ENCODE data around the gene LYG2.
"Not testable (repeated sequence)": the region's sequence is repeated elsewhere in the genome, so short reads cannot be mapped to it uniquely, and the experiment has no call there.

Gene LYG2

DNA sequence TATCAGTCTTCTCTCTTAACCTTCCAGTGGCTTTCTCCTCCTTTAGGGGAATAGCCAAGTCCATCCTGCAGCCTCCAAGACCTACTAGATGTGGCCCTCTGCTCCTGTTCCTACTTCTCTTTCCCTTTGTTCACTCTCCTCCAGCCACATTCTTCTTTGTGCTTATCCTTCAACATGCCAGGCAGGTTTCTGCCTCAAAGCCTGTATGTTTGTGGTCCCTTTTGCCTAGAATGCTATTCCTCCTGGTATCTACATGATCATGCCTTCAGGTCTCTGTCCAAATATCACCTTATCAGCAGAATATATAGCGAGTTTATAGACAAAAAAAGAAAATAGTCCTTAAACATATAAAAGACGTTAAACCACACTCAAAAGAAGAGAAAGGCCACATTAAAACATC lies 5.5 kb downstream of the LYG2 start:
- in situ Hi-C loops (cut with MboI; ENCODE audit: low pct_unique_long_range_greater_than_20kb, low sequenced_read_pairs, unreplicated experiment): no loop called here
- DNase-seq (ENCODE audit: low spot score): no peak
- no peak for TF ChIP-seq CTCF (IDR thresholded peaks at IDR 0.05; ENCODE audit: extremely low read depth, insufficient read depth, missing control alignments)

DNA sequence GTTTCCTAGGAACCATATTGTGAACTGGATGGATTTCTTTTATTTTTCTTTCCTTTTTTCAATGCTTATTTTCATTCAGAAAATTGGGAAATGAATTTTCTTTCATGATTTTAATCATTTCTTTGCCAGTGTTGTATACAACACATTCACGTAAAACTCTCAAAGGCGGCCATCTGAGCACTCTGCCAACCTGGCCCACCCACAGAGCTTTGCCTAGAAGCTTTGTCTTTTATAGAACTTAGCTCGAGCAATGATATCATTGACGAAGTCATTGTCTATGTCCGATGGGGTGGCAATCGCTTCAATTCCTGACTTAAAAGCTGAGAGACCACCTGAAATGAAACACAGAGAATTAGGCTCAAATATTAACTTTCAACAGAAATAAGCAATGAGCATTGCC lies 13.3 kb downstream of the LYG2 start:
- in situ Hi-C loops (cut with MboI; ENCODE audit: low pct_unique_long_range_greater_than_20kb, low sequenced_read_pairs, unreplicated experiment): no loop called here
- TF ChIP-seq CTCF (IDR thresholded peaks at IDR 0.05; ENCODE audit: extremely low read depth, insufficient read depth, missing control alignments): no peak
- DNase-seq (ENCODE audit: low spot score): no peak

DNA sequence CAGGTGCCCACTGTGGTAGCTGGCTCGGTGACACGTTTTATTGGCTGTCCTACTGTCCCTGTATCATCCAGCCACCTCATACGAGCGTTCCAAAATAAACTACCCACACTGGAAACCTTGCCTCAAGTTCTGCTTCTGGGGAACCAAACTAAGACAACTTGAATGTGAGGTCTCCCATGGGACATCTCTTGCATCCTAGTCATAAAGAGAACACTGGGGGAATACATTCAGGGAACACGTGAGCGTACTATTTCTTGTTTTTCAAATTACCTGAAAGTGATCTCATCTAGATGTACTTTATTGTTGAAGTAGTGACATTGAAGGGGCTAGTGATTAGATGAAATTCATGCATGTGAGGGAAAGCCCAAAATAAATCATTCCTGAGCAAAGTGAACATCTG lies 15.0 kb downstream of the LYG2 start:
- DNase-seq (ENCODE audit: low spot score): no peak
- TF ChIP-seq CTCF (IDR thresholded peaks at IDR 0.05; ENCODE audit: extremely low read depth, insufficient read depth, missing control alignments): no peak
- in situ Hi-C loops (cut with MboI; ENCODE audit: low pct_unique_long_range_greater_than_20kb, low sequenced_read_pairs, unreplicated experiment): no loop called here

- in situ Hi-C loops (cut with MboI; ENCODE audit: low pct_unique_long_range_greater_than_20kb, low sequenced_read_pairs, unreplicated experiment): no loop called here
- no peak for DNase-seq (ENCODE audit: low spot score)
- TF ChIP-seq CTCF (IDR thresholded peaks at IDR 0.05; ENCODE audit: extremely low read depth, insufficient read depth, missing control alignments): no peak
These were observed 16.9 kb downstream of the LYG2 start for GRCh38 chr2:99238599-99238998.

- DNase-seq (ENCODE audit: low spot score); in situ Hi-C loops (cut with MboI; ENCODE audit: low pct_unique_long_range_greater_than_20kb, low sequenced_read_pairs, unreplicated experiment): not testable (repeated sequence)
These were observed 22.3 kb downstream of the LYG2 start for GRCh38 chr2:99233177-99233576.

- TF ChIP-seq CTCF (IDR thresholded peaks at IDR 0.05; ENCODE audit: extremely low read depth, insufficient read depth, missing control alignments): no peak
- no peak for DNase-seq (ENCODE audit: low spot score)
- in situ Hi-C loops (cut with MboI; ENCODE audit: low pct_unique_long_range_greater_than_20kb, low sequenced_read_pairs, unreplicated experiment): no loop called here
These were observed 37.5 kb downstream of the LYG2 start for GRCh38 chr2:99217929-99218501.

DNA sequence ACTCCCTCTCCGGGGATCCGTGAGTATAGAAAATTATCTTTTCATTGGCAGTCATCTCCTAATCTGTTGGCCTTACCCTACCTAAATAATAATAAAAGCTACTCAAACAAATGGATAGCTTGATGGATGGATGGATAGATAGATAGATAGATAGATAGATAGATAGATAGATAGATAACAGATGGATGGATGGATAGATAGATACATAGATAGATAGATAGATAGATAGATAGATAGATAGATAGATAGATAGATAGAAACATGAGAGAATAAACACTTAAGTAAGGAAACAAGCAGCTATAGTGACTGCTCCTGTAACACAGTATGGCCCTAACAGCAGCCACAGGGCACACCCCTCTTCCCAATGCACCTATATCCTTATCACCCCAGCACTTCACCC lies 39.4 kb downstream of the LYG2 start:
- in situ Hi-C loops (cut with MboI; ENCODE audit: low pct_unique_long_range_greater_than_20kb, low sequenced_read_pairs, unreplicated experiment): no loop called here
- no peak for DNase-seq (ENCODE audit: low spot score)
- TF ChIP-seq CTCF (IDR thresholded peaks at IDR 0.05; ENCODE audit: extremely low read depth, insufficient read depth, missing control alignments): no peak
